ENCODE measurements around the gene SMAD2. TPM values are rescaled to one million over a fixed set of nuclear protein-coding genes. Genes with fewer than 3 reads are reported as not detected.

SMAD2 gene
- total and polyA plus RNA-seq, 2 of the 8 experiments (the other 6 are each of a cell fraction or from before 2014, with no cell fraction given) = 28.4 to 124 TPM

DNA sequence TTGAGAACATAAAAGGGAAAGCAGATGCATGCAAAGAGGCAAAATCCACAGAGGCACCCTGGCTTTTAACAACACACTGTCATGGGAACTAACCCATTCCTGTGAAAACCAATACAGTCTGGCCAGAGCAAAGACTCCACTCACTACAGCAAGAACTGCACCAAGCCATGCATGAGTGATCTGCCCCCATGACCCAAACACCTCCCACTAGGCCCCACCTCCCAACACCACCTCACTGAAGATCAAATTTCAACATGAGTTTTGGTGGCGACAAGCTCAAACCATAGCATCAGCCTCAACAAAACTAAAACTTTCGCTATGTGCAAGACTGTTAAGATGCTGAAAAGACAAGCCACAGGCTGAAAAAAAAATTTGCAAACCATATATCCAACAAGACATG, 162.8 kb downstream of the SMAD2 start (continued):
- TF ChIP-seq, protein P1, sequence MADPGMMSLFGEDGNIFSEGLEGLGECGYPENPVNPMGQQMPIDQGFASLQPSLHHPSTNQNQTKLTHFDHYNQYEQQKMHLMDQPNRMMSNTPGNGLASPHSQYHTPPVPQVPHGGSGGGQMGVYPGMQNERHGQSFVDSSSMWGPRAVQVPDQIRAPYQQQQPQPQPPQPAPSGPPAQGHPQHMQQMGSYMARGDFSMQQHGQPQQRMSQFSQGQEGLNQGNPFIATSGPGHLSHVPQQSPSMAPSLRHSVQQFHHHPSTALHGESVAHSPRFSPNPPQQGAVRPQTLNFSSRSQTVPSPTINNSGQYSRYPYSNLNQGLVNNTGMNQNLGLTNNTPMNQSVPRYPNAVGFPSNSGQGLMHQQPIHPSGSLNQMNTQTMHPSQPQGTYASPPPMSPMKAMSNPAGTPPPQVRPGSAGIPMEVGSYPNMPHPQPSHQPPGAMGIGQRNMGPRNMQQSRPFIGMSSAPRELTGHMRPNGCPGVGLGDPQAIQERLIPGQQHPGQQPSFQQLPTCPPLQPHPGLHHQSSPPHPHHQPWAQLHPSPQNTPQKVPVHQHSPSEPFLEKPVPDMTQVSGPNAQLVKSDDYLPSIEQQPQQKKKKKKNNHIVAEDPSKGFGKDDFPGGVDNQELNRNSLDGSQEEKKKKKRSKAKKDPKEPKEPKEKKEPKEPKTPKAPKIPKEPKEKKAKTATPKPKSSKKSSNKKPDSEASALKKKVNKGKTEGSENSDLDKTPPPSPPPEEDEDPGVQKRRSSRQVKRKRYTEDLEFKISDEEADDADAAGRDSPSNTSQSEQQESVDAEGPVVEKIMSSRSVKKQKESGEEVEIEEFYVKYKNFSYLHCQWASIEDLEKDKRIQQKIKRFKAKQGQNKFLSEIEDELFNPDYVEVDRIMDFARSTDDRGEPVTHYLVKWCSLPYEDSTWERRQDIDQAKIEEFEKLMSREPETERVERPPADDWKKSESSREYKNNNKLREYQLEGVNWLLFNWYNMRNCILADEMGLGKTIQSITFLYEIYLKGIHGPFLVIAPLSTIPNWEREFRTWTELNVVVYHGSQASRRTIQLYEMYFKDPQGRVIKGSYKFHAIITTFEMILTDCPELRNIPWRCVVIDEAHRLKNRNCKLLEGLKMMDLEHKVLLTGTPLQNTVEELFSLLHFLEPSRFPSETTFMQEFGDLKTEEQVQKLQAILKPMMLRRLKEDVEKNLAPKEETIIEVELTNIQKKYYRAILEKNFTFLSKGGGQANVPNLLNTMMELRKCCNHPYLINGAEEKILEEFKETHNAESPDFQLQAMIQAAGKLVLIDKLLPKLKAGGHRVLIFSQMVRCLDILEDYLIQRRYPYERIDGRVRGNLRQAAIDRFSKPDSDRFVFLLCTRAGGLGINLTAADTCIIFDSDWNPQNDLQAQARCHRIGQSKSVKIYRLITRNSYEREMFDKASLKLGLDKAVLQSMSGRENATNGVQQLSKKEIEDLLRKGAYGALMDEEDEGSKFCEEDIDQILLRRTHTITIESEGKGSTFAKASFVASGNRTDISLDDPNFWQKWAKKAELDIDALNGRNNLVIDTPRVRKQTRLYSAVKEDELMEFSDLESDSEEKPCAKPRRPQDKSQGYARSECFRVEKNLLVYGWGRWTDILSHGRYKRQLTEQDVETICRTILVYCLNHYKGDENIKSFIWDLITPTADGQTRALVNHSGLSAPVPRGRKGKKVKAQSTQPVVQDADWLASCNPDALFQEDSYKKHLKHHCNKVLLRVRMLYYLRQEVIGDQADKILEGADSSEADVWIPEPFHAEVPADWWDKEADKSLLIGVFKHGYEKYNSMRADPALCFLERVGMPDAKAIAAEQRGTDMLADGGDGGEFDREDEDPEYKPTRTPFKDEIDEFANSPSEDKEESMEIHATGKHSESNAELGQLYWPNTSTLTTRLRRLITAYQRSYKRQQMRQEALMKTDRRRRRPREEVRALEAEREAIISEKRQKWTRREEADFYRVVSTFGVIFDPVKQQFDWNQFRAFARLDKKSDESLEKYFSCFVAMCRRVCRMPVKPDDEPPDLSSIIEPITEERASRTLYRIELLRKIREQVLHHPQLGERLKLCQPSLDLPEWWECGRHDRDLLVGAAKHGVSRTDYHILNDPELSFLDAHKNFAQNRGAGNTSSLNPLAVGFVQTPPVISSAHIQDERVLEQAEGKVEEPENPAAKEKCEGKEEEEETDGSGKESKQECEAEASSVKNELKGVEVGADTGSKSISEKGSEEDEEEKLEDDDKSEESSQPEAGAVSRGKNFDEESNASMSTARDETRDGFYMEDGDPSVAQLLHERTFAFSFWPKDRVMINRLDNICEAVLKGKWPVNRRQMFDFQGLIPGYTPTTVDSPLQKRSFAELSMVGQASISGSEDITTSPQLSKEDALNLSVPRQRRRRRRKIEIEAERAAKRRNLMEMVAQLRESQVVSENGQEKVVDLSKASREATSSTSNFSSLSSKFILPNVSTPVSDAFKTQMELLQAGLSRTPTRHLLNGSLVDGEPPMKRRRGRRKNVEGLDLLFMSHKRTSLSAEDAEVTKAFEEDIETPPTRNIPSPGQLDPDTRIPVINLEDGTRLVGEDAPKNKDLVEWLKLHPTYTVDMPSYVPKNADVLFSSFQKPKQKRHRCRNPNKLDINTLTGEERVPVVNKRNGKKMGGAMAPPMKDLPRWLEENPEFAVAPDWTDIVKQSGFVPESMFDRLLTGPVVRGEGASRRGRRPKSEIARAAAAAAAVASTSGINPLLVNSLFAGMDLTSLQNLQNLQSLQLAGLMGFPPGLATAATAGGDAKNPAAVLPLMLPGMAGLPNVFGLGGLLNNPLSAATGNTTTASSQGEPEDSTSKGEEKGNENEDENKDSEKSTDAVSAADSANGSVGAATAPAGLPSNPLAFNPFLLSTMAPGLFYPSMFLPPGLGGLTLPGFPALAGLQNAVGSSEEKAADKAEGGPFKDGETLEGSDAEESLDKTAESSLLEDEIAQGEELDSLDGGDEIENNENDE (IDR thresholded peaks at IDR 0.05; ENCODE audit: insufficient replicate concordance, low read length) = no peak
- no peak for TF ChIP-seq TAF7 (optimal IDR thresholded peaks at IDR 0.05; ENCODE audit: borderline replicate concordance, low read depth, low read length)
